GM12878 (cell line): Measurements from ENCODE around the gene LDLRAD3. TPM values are rescaled to one million over a fixed set of nuclear protein-coding genes. Genes with fewer than 3 reads are reported as not detected.

ENCODE experiments used
- ATAC-seq: fragments of 200-7000 bp; cut with Tn5 transposase; 3 replicates; pipeline ENCODE4 v1.9.1; 2020; ENCODE audit warnings: mild to moderate bottlenecking, moderate library complexity
- BruUV-seq: library from RNA; stranded (reverse); fragments of 400-500 nt; replicated peaks from 2 replicates; lab custom pipeline; 2021; lab: Mats Ljungman, UMichigan
- CTCF ChIA-PET: fragments of 300-600 bp; sonication (Branson Sonifier 250); formaldehyde crosslinking; extraction: SDS; loops from one replicate; lab custom pipeline; 2021; ENCODE audit warnings: inconsistent platforms; lab: Yijun Ruan, JAX
- POLR2A ChIA-PET: fragments of 350-600 bp; formaldehyde crosslinking; extraction: SDS; loops from one replicate; lab custom pipeline; 2021; ENCODE audit warnings: inconsistent platforms; lab: Charles Lee
- RAD21 ChIA-PET: fragments of 300-600 bp; sonication (Branson Sonifier 250); formaldehyde crosslinking; loops from one replicate; lab custom pipeline; 2023; ENCODE audit warnings: antibody characterized with exemption; ENCODE audit not compliant: unreplicated experiment; lab: Charles Lee
- SMC1A ChIA-PET: fragments of 300-600 bp; sonication (Branson Sonifier 250); formaldehyde crosslinking; loops from one replicate; lab custom pipeline; 2023; ENCODE audit not compliant: unreplicated experiment, uncharacterized antibody; lab: Charles Lee
- DNase-seq: peaks from one replicate; pipeline ENCODE4 v3.0.0-alpha.2; 2011; ENCODE audit warnings: low read depth, low spot score
- FAIRE-seq: peaks from 3 replicates; lab custom pipeline; 2011; peaks lifted over from hg19 to GRCh38; lab: Jason Lieb, UNC
- H2AFZ ChIP-seq: 2 replicates; pipeline ENCODE4 v1.6.0; 2011; ENCODE audit warnings: low read depth, low read length, control low read depth; ENCODE audit not compliant: control insufficient read depth
- H3K27ac ChIP-seq: 2 replicates; pipeline ENCODE4 v1.5.1; 2011; ENCODE audit warnings: control low read depth; ENCODE audit not compliant: control insufficient read depth, insufficient read depth
- H3K27me3 ChIP-seq, 2 experiments: replicated peaks in 1 of 2; 2 replicates each; pipeline versions ENCODE4 v1.6.0 to v1.6.1; 2011; ENCODE audit warnings: low read length in 1 of 2; ENCODE audit not compliant: control insufficient read depth in 2 of 2, insufficient read depth in 2 of 2
- H3K36me3 ChIP-seq, 2 experiments: 2 replicates each; pipeline ENCODE4 v1.5.1; 2011; ENCODE audit warnings: low read length in 1 of 2; ENCODE audit not compliant: control insufficient read depth in 2 of 2, insufficient read depth in 2 of 2
- H3K4me1 ChIP-seq: 2 replicates; pipeline ENCODE4 v1.6.1; 2011; ENCODE audit warnings: mild to moderate bottlenecking, low read length, moderate library complexity, mixed read lengths; ENCODE audit not compliant: control insufficient read depth, insufficient read depth
- H3K4me2 ChIP-seq: 2 replicates; pipeline ENCODE4 v1.6.0; 2011; ENCODE audit warnings: control low read depth; ENCODE audit not compliant: control insufficient read depth, insufficient read depth
- H3K4me3 ChIP-seq: fragments of 200-600 bp; sonication (generic); 2 replicates; pipeline ENCODE4 v1.5.1; 2016
- H3K79me2 ChIP-seq: 2 replicates; pipeline ENCODE4 v1.6.0; 2011; ENCODE audit warnings: low read length; ENCODE audit not compliant: control insufficient read depth, insufficient read depth
- H3K9ac ChIP-seq: 2 replicates; pipeline ENCODE4 v1.8.0; 2011; ENCODE audit warnings: low read length, control low read depth, mixed read lengths; ENCODE audit not compliant: control insufficient read depth, insufficient read depth
- H3K9me3 ChIP-seq: replicated peaks from 3 replicates; pipeline ENCODE4 v1.5.1; 2011; ENCODE audit warnings: mild to moderate bottlenecking, low read length; ENCODE audit not compliant: control insufficient read depth, insufficient read depth
- H4K20me1 ChIP-seq: 2 replicates; pipeline ENCODE4 v1.6.0; 2011; ENCODE audit not compliant: control insufficient read depth, insufficient read depth
- CEBPB ChIP-seq, 2 experiments: fragments of 150-350 bp in 1 of 2; IDR thresholded peaks; 2 replicates each; pipeline ENCODE4 v1.6.1; 2012 to 2014; ENCODE audit warnings: low read depth in 2 of 2, low read length in 2 of 2, borderline replicate concordance in 1 of 2, inconsistent platforms in 1 of 2
- ESRRA ChIP-seq: IDR thresholded peaks from 2 replicates; pipeline ENCODE4 v1.6.1; 2012; ENCODE audit warnings: mild to moderate bottlenecking, low read length, improper control_type of control experiment
- PRDM15 ChIP-seq: fragments of 450-650 bp; formaldehyde crosslinking; IDR thresholded peaks from 2 replicates; pipeline ENCODE4 v1.4.0; 2020; ENCODE audit warnings: mild to moderate bottlenecking, moderate library complexity
- SMAD5 ChIP-seq: IDR thresholded peaks from 2 replicates; pipeline ENCODE4 v1.6.1; 2016; ENCODE audit warnings: antibody characterized with exemption, low read depth
- WGBS: methylation state at CpG from one replicate; pipeline ENCODE4 v1.1.6; 2016; ENCODE audit warnings: low lambda C conversion rate; ENCODE audit not compliant: insufficient replicate concordance, insufficient coverage; ENCODE audit errors: missing lambda C conversion rate; 5-methylcytosine and 5-hydroxymethylcytosine counted together
- in situ Hi-C: fragments of 300-500 bp; cut with MboI; formaldehyde crosslinking; loops from 9 replicates; pipeline ENCODE4 v1.14.3; 2018; ENCODE audit warnings: mixed read lengths
- intact Hi-C: fragments of 100-400 bp; cut with micrococcal nuclease; formaldehyde crosslinking; loops from one replicate; pipeline ENCODE4 v1.14.2; 2022; ENCODE audit not compliant: unreplicated experiment
- polyA plus RNA-seq, 11 experiments: library from polyadenylated mRNA; depleted of rRNA in 4 of 11; unstranded in 6 of 11; stranded (reverse) in 5 of 11; fragments of >200 nt; fragmentation: Nextera tagmentation in 4 of 11; fragmentation: Illumina TruSeq in 1 of 11; extraction: Ambion mirVana in 4 of 11; extraction: Trizol in 1 of 11; gene quantifications; 1 replicate in 1 of 11; 2 replicates in 10 of 11; pipeline versions ENCODE4 v1.2.1 to v1.2.3, GENCODE V29; 2011 to 2016; ENCODE audit warnings: inconsistent platforms in 2 of 11, missing spikeins in 2 of 11, low read depth in 1 of 11
- total RNA-seq, 4 experiments: library from RNA; depleted of rRNA in 3 of 4; stranded (reverse); fragments of >200 nt in 3 of 4; fragmentation: Illumina TruSeq in 1 of 4; extraction: Trizol in 1 of 4; gene quantifications; 2 replicates each; pipeline versions ENCODE4 v1.2.1 to v1.2.3, GENCODE V29; 2013 to 2021

Gene LDLRAD3
- total and polyA plus RNA-seq, 10 of the 15 experiments (the other 5 are each of a cell fraction or from before 2014, with no cell fraction given): 2.5 to 17.2 (median 10.7) TPM

GRCh38 chr11:36098853-36099375 is 155.1 kb downstream of the LDLRAD3 start:
- no peak overlapping the region for H3K4me3 ChIP-seq
- FAIRE-seq (no peak), DNase-seq (no peak), ATAC-seq (no peak)
- no peak overlapping the region for H2AFZ ChIP-seq
- intact Hi-C loops (no loop called here), in situ Hi-C loops (no loop called here)
- no peaks in the 10 kb centered on the region for H3K79me2 ChIP-seq
- ChIA-PET RAD21 (interaction anchor here (1.2 kb wide), 1 partner anchor 29 kb away, joined by 3 read pairs; no protein-coding TSS in a partner anchor), SMC1A (interaction anchor here (1.5 kb wide), 1 partner anchor 14 kb away, joined by 5 read pairs; no protein-coding TSS in a partner anchor), CTCF (no interaction called here), POLR2A (no interaction called here)
- H3K9ac ChIP-seq: no peak overlapping the region
- no peak for TF ChIP-seq ESRRA
- TF ChIP-seq CEBPB (IDR thresholded peaks at IDR 0.05; ENCODE audit: borderline replicate concordance in 1 of 2, low read depth in 2 of 2, low read length in 2 of 2): no peak
- TF ChIP-seq PRDM15 (CRISPR knock-in tag): no peak
- TF ChIP-seq SMAD5: no peak
- no peaks in the 10 kb centered on the region for H3K4me1 ChIP-seq
- no peaks in the 10 kb centered on the region for H4K20me1 ChIP-seq
- WGBS: 36% methylated on average over 2 of the region's 2 CpGs
- H3K9me3 ChIP-seq: no peaks in the 10 kb centered on the region; the same call in 2 of the 3 replicates
- H3K27ac ChIP-seq: no peak overlapping the region
- no peaks in the 10 kb centered on the region for H3K36me3 ChIP-seq
- H3K27me3 ChIP-seq: peaks cover 2% of the 10 kb centered on the region in 2 experiments; a peak in 1 of 4 replicates
- no TSS peak for BruUV-seq
- no peak overlapping the region for H3K4me2 ChIP-seq
